GM23338 (cell line): ENCODE measurements around the gene QPCTL. TPM values are rescaled to one million over a fixed set of nuclear protein-coding genes. Genes with fewer than 3 reads are reported as not detected.
A peak's percentile ranks its signal among the peaks of the same experiment; 100 is the strongest.

Experiments used
- ATAC-seq: fragments of 200-7000 bp; cut with Tn5 transposase; 3 replicates; pipeline ENCODE4 v1.9.1; 2020
- DNase-seq: peaks from one replicate; pipeline ENCODE4 v3.0.0-alpha.2; 2015; ENCODE audit warnings: low spot score
- H2AFZ ChIP-seq: fragments of 200-600 bp; sonication (generic); 2 replicates; pipeline ENCODE4 v1.8.0; 2016; ENCODE audit warnings: antibody characterized with exemption, mild to moderate bottlenecking, moderate library complexity
- H3F3A ChIP-seq: fragments of 200-600 bp; sonication (generic); replicated peaks from 2 replicates; pipeline ENCODE4 v1.8.0; 2017; ENCODE audit warnings: antibody characterized with exemption, mixed run types, low read depth
- H3K27ac ChIP-seq: fragments of 200-600 bp; sonication (generic); 2 replicates; pipeline ENCODE4 v1.6.1; 2016; ENCODE audit warnings: low read depth
- H3K27me3 ChIP-seq: fragments of 200-600 bp; sonication (generic); 2 replicates; pipeline ENCODE4 v1.8.0; 2016; ENCODE audit warnings: mild to moderate bottlenecking, mixed run types, moderate library complexity; ENCODE audit not compliant: insufficient read depth
- H3K36me3 ChIP-seq: fragments of 200-600 bp; sonication (generic); 2 replicates; pipeline ENCODE4 v1.8.0; 2016; ENCODE audit warnings: mild to moderate bottlenecking; ENCODE audit not compliant: insufficient read depth
- H3K4me1 ChIP-seq: fragments of 200-600 bp; sonication (generic); 2 replicates; pipeline ENCODE4 v1.8.0; 2016; ENCODE audit warnings: mild to moderate bottlenecking, moderate library complexity; ENCODE audit not compliant: insufficient read depth
- H3K4me2 ChIP-seq: fragments of 200-600 bp; sonication (generic); 2 replicates; pipeline ENCODE4 v1.7.1; 2017; ENCODE audit warnings: mixed run types
- H3K4me3 ChIP-seq: fragments of 200-600 bp; sonication (generic); 2 replicates; pipeline ENCODE4 v1.6.1; 2016; ENCODE audit warnings: mixed run types
- H3K79me2 ChIP-seq: fragments of 200-600 bp; sonication (generic); replicated peaks from 2 replicates; pipeline ENCODE4 v1.8.0; 2017; ENCODE audit warnings: mild to moderate bottlenecking; ENCODE audit not compliant: insufficient read depth
- H3K9me2 ChIP-seq: fragments of 200-600 bp; sonication (generic); 2 replicates; pipeline ENCODE4 v1.8.0; 2017; ENCODE audit not compliant: insufficient read depth
- H4K20me1 ChIP-seq: fragments of 200-600 bp; sonication (generic); replicated peaks from 2 replicates; pipeline ENCODE4 v1.8.0; 2017; ENCODE audit warnings: mild to moderate bottlenecking; ENCODE audit not compliant: insufficient read depth
- H3K27ac Mint-ChIP-seq: 2 replicates; pipeline ENCODE4 v1.8.0; 2020; ENCODE audit warnings: inconsistent platforms, mild to moderate bottlenecking, moderate library complexity, mixed read lengths
- H3K27me3 Mint-ChIP-seq: 3 replicates; pipeline ENCODE4 v1.8.0; 2022; ENCODE audit warnings: low read depth, mild to moderate bottlenecking, moderate library complexity, mixed read lengths, inconsistent platforms; ENCODE audit not compliant: insufficient read depth, poor library complexity
- H3K36me3 Mint-ChIP-seq: 3 replicates; pipeline ENCODE4 v1.8.0; 2021; ENCODE audit warnings: low read depth, mild to moderate bottlenecking, inconsistent platforms, moderate library complexity, mixed read lengths
- H3K4me1 Mint-ChIP-seq: 3 replicates; pipeline ENCODE4 v1.8.0; 2020; ENCODE audit warnings: mild to moderate bottlenecking, inconsistent platforms, mixed read lengths
- H3K4me3 Mint-ChIP-seq: 3 replicates; pipeline ENCODE4 v1.8.0; 2021; ENCODE audit warnings: moderate library complexity, mild to moderate bottlenecking, inconsistent platforms, mixed read lengths
- H3K9me3 Mint-ChIP-seq: 3 replicates; pipeline ENCODE4 v1.8.0; 2020; ENCODE audit warnings: moderate library complexity, mild to moderate bottlenecking, inconsistent platforms, mixed read lengths
- CREB1 ChIP-seq: fragments of 250-450 bp; sonication (Bioruptor Pico); IDR thresholded peaks from 2 replicates; pipeline ENCODE4 v1.5.0; 2020; ENCODE audit warnings: low read depth, mild to moderate bottlenecking, moderate library complexity
- EZH2 ChIP-seq: fragments of 200-600 bp; sonication (generic); IDR thresholded peaks from one replicate; pipeline ENCODE4 v1.8.0; 2017; ENCODE audit warnings: antibody characterized with exemption, mild to moderate bottlenecking, low read depth; ENCODE audit not compliant: unreplicated experiment
- EZH2phosphoT487 ChIP-seq: fragments of 200-600 bp; sonication (generic); IDR thresholded peaks from one replicate; pipeline ENCODE4 v1.8.1; 2018; ENCODE audit warnings: antibody characterized with exemption; ENCODE audit not compliant: unreplicated experiment
- JUNB ChIP-seq: IDR thresholded peaks from one replicate; pipeline ENCODE4 v1.6.1; 2016; ENCODE audit warnings: antibody characterized with exemption; ENCODE audit not compliant: unreplicated experiment
- NANOG ChIP-seq: IDR thresholded peaks from 2 replicates; pipeline ENCODE4 v1.6.1; 2016; ENCODE audit warnings: antibody characterized with exemption, borderline replicate concordance
- POLR2AphosphoS5 ChIP-seq: IDR thresholded peaks from 2 replicates; pipeline ENCODE4 v1.6.1; 2016; ENCODE audit warnings: antibody characterized with exemption, low read depth
- REST ChIP-seq: IDR thresholded peaks from one replicate; pipeline ENCODE4 v1.6.1; 2018; ENCODE audit warnings: antibody characterized with exemption; ENCODE audit not compliant: unreplicated experiment
- STAT1 ChIP-seq: IDR thresholded peaks from one replicate; pipeline ENCODE4 v1.6.1; 2016; ENCODE audit warnings: antibody characterized with exemption; ENCODE audit not compliant: unreplicated experiment
- ZNF114 ChIP-seq: fragments of 250-450 bp; sonication (Bioruptor Pico); IDR thresholded peaks from 2 replicates; pipeline ENCODE4 v1.5.0; 2020; ENCODE audit warnings: mild to moderate bottlenecking, moderate library complexity
- ZNF331 ChIP-seq: fragments of 250-450 bp; sonication (Bioruptor Pico); IDR thresholded peaks from 2 replicates; pipeline ENCODE4 v1.5.0; 2020; ENCODE audit warnings: low read depth, mild to moderate bottlenecking, moderate library complexity
- polyA plus RNA-seq: library from polyadenylated mRNA; unstranded; fragments of >200 nt; fragmentation: Nextera tagmentation; extraction: Ambion mirVana; gene quantifications from 2 replicates; pipeline ENCODE4 v1.2.1, GENCODE V29; 2016
- total RNA-seq: library from RNA; depleted of rRNA; stranded (reverse); fragments of >200 nt; shearing (Covaris generic); gene quantifications from 2 replicates; pipeline ENCODE4 v1.2.3, GENCODE V29; 2014
- TF ChIP-seq, protein P1 (sequence below), 2 experiments: fragments of 200-600 bp in 1 of 2; sonication (generic) in 1 of 2; conservative IDR thresholded peaks; 2 replicates each; pipeline versions ENCODE4 v1.5.1 to v1.6.1; 2016 to 2017; ENCODE audit warnings: antibody characterized with exemption in 2 of 2, low read depth in 2 of 2, mild to moderate bottlenecking in 2 of 2, moderate library complexity in 1 of 2
- TF ChIP-seq, protein P2 (sequence below): IDR thresholded peaks from 2 replicates; pipeline ENCODE4 v1.6.1; 2016; ENCODE audit warnings: antibody characterized with exemption
- TF ChIP-seq, protein P3 (sequence below): fragments of 250-450 bp; sonication (Bioruptor Pico); IDR thresholded peaks from 2 replicates; pipeline ENCODE4 v1.5.0; 2020; ENCODE audit warnings: mild to moderate bottlenecking, moderate library complexity

Gene QPCTL
- total and polyA plus RNA-seq, 2 experiments from 2014 or later = 10.6 to 26.2 TPM

DNA sequence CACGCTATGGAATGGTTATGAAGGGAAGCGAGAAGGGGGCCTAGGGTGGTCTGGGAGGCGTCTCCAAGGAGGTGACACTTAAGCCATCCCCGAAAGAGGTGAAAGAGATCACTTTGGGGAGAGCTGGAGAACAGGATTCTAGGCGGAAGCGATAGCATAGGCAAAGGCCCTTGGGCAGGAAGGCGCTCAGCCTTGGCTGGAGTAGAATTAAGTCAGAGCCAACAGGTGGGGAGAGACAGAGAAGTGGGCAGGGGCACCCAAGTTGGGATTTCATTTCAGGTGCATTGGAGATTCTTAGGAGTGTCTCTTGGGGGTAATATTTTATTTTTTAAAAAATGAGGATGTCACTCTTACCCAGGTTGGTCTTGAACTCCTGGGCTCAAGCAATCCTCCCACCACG is 10.3 kb upstream of the QPCTL start:
- Histone ChIP-seq H3K4me3 (peak overlapping the region; percentile 51), H4K20me1 (peaks cover 6% of the 10 kb centered on the region; the same call in 1 of the 2 replicates), H3K27ac (no peak overlapping the region), H3F3A (peaks cover 24% of the 10 kb centered on the region), H2AFZ (peak overlapping the region; percentile 78; the same call in 1 of the 2 replicates), H3K4me2 (peak overlapping the region; percentile 83), H3K9me2 (no peaks in the 10 kb centered on the region), H3K36me3 (peaks cover 10% of the 10 kb centered on the region), H3K4me1 (0 out of 2 replicates have a peak, but pooled peaks cover 8% of the 10 kb centered on the region), H3K79me2 (no peaks in the 10 kb centered on the region), H3K27me3 (peaks cover 17% of the 10 kb centered on the region)
- DNase-seq (no peak), ATAC-seq (no peak)
- Mint-ChIP-seq H3K4me3 (peak overlapping the region; percentile 68; the same call in 2 of the 3 replicates), H3K9me3 (no peaks in the 10 kb centered on the region; the same call in 2 of the 3 replicates), H3K27ac (no peak overlapping the region), H3K4me1 (peaks cover 4% of the 10 kb centered on the region; the same call in 2 of the 3 replicates), H3K36me3 (peaks cover 29% of the 10 kb centered on the region), H3K27me3 (peaks cover 30% of the 10 kb centered on the region)
- TF ChIP-seq CREB1 (CRISPR knock-in tag) (no peak), REST (no peak), EZH2phosphoT487 (no peak), JUNB (no peak), STAT1 (no peak), NANOG (no peak), ZNF331 (no peak), POLR2AphosphoS5 (no peak), ZNF114 (CRISPR knock-in tag) (no peak), EZH2 (no peak)
- TF ChIP-seq, protein P1, sequence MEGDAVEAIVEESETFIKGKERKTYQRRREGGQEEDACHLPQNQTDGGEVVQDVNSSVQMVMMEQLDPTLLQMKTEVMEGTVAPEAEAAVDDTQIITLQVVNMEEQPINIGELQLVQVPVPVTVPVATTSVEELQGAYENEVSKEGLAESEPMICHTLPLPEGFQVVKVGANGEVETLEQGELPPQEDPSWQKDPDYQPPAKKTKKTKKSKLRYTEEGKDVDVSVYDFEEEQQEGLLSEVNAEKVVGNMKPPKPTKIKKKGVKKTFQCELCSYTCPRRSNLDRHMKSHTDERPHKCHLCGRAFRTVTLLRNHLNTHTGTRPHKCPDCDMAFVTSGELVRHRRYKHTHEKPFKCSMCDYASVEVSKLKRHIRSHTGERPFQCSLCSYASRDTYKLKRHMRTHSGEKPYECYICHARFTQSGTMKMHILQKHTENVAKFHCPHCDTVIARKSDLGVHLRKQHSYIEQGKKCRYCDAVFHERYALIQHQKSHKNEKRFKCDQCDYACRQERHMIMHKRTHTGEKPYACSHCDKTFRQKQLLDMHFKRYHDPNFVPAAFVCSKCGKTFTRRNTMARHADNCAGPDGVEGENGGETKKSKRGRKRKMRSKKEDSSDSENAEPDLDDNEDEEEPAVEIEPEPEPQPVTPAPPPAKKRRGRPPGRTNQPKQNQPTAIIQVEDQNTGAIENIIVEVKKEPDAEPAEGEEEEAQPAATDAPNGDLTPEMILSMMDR (conservative IDR thresholded peaks at IDR 0.05; ENCODE audit: low read depth in 2 of 2) = no peak
- TF ChIP-seq, protein P2, sequence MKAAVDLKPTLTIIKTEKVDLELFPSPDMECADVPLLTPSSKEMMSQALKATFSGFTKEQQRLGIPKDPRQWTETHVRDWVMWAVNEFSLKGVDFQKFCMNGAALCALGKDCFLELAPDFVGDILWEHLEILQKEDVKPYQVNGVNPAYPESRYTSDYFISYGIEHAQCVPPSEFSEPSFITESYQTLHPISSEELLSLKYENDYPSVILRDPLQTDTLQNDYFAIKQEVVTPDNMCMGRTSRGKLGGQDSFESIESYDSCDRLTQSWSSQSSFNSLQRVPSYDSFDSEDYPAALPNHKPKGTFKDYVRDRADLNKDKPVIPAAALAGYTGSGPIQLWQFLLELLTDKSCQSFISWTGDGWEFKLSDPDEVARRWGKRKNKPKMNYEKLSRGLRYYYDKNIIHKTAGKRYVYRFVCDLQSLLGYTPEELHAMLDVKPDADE = no peak
- TF ChIP-seq, protein P3, sequence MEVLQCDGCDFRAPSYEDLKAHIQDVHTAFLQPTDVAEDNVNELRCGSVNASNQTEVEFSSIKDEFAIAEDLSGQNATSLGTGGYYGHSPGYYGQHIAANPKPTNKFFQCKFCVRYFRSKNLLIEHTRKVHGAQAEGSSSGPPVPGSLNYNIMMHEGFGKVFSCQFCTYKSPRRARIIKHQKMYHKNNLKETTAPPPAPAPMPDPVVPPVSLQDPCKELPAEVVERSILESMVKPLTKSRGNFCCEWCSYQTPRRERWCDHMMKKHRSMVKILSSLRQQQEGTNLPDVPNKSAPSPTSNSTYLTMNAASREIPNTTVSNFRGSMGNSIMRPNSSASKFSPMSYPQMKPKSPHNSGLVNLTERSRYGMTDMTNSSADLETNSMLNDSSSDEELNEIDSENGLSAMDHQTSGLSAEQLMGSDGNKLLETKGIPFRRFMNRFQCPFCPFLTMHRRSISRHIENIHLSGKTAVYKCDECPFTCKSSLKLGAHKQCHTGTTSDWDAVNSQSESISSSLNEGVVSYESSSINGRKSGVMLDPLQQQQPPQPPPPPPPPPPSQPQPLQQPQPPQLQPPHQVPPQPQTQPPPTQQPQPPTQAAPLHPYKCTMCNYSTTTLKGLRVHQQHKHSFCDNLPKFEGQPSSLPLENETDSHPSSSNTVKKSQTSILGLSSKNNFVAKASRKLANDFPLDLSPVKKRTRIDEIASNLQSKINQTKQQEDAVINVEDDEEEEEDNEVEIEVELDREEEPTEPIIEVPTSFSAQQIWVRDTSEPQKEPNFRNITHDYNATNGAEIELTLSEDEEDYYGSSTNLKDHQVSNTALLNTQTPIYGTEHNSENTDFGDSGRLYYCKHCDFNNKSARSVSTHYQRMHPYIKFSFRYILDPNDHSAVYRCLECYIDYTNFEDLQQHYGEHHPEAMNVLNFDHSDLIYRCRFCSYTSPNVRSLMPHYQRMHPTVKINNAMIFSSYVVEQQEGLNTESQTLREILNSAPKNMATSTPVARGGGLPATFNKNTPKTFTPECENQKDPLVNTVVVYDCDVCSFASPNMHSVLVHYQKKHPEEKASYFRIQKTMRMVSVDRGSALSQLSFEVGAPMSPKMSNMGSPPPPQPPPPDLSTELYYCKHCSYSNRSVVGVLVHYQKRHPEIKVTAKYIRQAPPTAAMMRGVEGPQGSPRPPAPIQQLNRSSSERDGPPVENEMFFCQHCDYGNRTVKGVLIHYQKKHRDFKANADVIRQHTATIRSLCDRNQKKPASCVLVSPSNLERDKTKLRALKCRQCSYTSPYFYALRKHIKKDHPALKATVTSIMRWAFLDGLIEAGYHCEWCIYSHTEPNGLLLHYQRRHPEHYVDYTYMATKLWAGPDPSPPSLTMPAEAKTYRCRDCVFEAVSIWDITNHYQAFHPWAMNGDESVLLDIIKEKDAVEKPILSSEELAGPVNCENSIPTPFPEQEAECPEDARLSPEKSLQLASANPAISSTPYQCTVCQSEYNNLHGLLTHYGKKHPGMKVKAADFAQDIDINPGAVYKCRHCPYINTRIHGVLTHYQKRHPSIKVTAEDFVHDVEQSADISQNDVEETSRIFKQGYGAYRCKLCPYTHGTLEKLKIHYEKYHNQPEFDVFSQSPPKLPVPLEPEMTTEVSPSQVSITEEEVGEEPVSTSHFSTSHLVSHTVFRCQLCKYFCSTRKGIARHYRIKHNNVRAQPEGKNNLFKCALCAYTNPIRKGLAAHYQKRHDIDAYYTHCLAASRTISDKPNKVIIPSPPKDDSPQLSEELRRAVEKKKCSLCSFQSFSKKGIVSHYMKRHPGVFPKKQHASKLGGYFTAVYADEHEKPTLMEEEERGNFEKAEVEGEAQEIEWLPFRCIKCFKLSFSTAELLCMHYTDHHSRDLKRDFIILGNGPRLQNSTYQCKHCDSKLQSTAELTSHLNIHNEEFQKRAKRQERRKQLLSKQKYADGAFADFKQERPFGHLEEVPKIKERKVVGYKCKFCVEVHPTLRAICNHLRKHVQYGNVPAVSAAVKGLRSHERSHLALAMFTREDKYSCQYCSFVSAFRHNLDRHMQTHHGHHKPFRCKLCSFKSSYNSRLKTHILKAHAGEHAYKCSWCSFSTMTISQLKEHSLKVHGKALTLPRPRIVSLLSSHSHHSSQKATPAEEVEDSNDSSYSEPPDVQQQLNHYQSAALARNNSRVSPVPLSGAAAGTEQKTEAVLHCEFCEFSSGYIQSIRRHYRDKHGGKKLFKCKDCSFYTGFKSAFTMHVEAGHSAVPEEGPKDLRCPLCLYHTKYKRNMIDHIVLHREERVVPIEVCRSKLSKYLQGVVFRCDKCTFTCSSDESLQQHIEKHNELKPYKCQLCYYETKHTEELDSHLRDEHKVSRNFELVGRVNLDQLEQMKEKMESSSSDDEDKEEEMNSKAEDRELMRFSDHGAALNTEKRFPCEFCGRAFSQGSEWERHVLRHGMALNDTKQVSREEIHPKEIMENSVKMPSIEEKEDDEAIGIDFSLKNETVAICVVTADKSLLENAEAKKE = no peak
